Measurements from ENCODE around the gene SLC7A5. TPM values are rescaled to one million over a fixed set of nuclear protein-coding genes. Genes with fewer than 3 reads are reported as not detected.

SLC7A5 gene
- total and polyA plus RNA-seq, 2 of the 13 experiments (the other 11 are each of a cell fraction or from before 2014, with no cell fraction given): 79.6 to 155 TPM

GRCh38 chr16:87853411-87854052 is 15.8 kb downstream of the SLC7A5 start (continued):
- TF ChIP-seq UBTF (CRISPR knock-in tag; IDR thresholded peaks at IDR 0.05) (peak; percentile 66), ZNF138 (CRISPR knock-in tag; IDR thresholded peaks at IDR 0.05; ENCODE audit: low read depth) (no peak), ZNF160 (CRISPR knock-in tag; IDR thresholded peaks at IDR 0.05) (0 out of 2 replicates have a peak, but pooled peaks have one; percentile 26), KAT7 (CRISPR knock-in tag; IDR thresholded peaks at IDR 0.05; ENCODE audit: borderline replicate concordance) (peak; percentile 86; the same call in 1 of the 2 replicates), FOXC1 (CRISPR knock-in tag; IDR thresholded peaks at IDR 0.05; ENCODE audit: borderline replicate concordance) (peak; percentile 71), MYC (CRISPR knock-in tag; IDR thresholded peaks at IDR 0.05; ENCODE audit: borderline replicate concordance) (peak; percentile 92), ZNF543 (CRISPR knock-in tag; IDR thresholded peaks at IDR 0.05) (peak; percentile 16; the same call in 1 of the 2 replicates), ZNF773 (CRISPR knock-in tag; IDR thresholded peaks at IDR 0.05; ENCODE audit: borderline replicate concordance) (no peak), ZNF549 (CRISPR knock-in tag; IDR thresholded peaks at IDR 0.05) (no peak), TFAP4 (IDR thresholded peaks at IDR 0.05; ENCODE audit: borderline replicate concordance, low read depth) (peak; percentile 70; the same call in 1 of the 2 replicates), ZNF564 (CRISPR knock-in tag; IDR thresholded peaks at IDR 0.05) (no peak), HOXA3 (CRISPR knock-in tag; IDR thresholded peaks at IDR 0.05) (peak; percentile 94), YEATS4 (CRISPR knock-in tag; IDR thresholded peaks at IDR 0.05; ENCODE audit: borderline replicate concordance) (peak; percentile 90), NR3C1 (CRISPR knock-in tag; IDR thresholded peaks at IDR 0.05) (no peak), ATRX (CRISPR knock-in tag; IDR thresholded peaks at IDR 0.05; ENCODE audit: borderline replicate concordance) (no peak), ZNF780A (CRISPR knock-in tag; IDR thresholded peaks at IDR 0.05) (no peak; the same call in 1 of the 2 replicates), MXI1 (IDR thresholded peaks at IDR 0.05; ENCODE audit: borderline replicate concordance, low read depth, low read length) (peak; percentile 95), ZNF362 (CRISPR knock-in tag; IDR thresholded peaks at IDR 0.05; ENCODE audit: borderline replicate concordance) (peak; percentile 11), FOXO1 (CRISPR knock-in tag; IDR thresholded peaks at IDR 0.05) (peak; percentile 76), ARID5B (CRISPR knock-in tag; IDR thresholded peaks at IDR 0.05) (peak; percentile 67), ZIK1 (CRISPR knock-in tag; IDR thresholded peaks at IDR 0.05; ENCODE audit: borderline replicate concordance, low read depth) (peak; percentile 87; the same call in 1 of the 2 replicates), KLF16 (CRISPR knock-in tag; IDR thresholded peaks at IDR 0.05) (peak in 1 of 2 experiments; percentile 85; a peak in 2 of 4 replicates)
